ENCODE results near the gene MBL2.

DNA sequence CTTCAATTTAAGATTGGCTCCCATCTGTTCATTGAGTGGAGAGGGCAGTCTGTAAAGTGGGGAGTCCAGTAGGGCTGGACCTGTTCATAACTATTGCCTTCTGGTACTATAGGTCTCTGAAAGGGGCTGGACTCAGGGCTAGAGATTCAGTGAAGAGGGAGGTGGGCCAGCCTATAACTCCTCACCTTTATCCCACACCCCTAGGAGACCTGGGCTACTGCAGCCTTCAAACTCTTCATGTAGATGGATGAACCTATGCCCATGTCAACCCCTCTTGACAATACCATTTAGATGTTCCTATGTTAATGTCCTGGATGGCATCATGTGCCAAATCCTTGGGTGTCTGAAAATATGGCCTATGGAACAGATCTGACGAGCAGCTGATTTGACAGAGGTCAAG lies 22.0 kb downstream of the MBL2 start:
- TF ChIP-seq POLR2A (IDR thresholded peaks at IDR 0.05) = no peak
- TF ChIP-seq, protein P1, sequence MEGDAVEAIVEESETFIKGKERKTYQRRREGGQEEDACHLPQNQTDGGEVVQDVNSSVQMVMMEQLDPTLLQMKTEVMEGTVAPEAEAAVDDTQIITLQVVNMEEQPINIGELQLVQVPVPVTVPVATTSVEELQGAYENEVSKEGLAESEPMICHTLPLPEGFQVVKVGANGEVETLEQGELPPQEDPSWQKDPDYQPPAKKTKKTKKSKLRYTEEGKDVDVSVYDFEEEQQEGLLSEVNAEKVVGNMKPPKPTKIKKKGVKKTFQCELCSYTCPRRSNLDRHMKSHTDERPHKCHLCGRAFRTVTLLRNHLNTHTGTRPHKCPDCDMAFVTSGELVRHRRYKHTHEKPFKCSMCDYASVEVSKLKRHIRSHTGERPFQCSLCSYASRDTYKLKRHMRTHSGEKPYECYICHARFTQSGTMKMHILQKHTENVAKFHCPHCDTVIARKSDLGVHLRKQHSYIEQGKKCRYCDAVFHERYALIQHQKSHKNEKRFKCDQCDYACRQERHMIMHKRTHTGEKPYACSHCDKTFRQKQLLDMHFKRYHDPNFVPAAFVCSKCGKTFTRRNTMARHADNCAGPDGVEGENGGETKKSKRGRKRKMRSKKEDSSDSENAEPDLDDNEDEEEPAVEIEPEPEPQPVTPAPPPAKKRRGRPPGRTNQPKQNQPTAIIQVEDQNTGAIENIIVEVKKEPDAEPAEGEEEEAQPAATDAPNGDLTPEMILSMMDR (IDR thresholded peaks at IDR 0.05) = no peak

Measured in testis (tissue), 2 donors.